Right ventricle myocardium inferior (tissue), 1 donor: ENCODE data around the gene CREB3L1. TPM values are rescaled to one million over a fixed set of nuclear protein-coding genes. Genes with fewer than 3 reads are reported as not detected.
"Not testable (repeated sequence)": the region's sequence is repeated elsewhere in the genome, so short reads cannot be mapped to it uniquely, and the experiment has no call there.

Experiments used
- ATAC-seq: fragments of 200-7000 bp; cut with Tn5 transposase; one replicate; pipeline ENCODE4 v1.9.1; 2020; ENCODE audit warnings: mild to moderate bottlenecking, moderate library complexity
- DNase-seq: peaks from one replicate; pipeline ENCODE4 v3.0.0; 2021; ENCODE audit errors: missing footprints
- intact Hi-C: fragments of 100-400 bp; cut with DNase I; formaldehyde crosslinking; loops from one replicate; pipeline ENCODE4 v1.11.0; 2022
- total RNA-seq: library from RNA; stranded (reverse); fragmentation: NEBNext Ultra II Directional; extraction: Animal tissue kit (Norgen Biotek cat#: 25700); gene quantifications from one replicate; pipeline ENCODE4 v1.2.1, GENCODE V29; 2021
- donor health status: DM: no; HTN: yes; CAD: no; lungs with severe emphysema.

The CREB3L1 gene
- total RNA-seq, 1 donor from 2014 or later, result 64.1 TPM

GRCh38 chr11:46290011-46290410, 12.5 kb downstream of the CREB3L1 start:
- DNase-seq (peak; percentile 59), ATAC-seq (no peak)
- intact Hi-C loops, result no loop called here

- ATAC-seq, result peak; percentile 63
- DNase-seq, result peak; percentile 89
- intact Hi-C loops, result no loop called here
These were observed 13.3 kb downstream of the CREB3L1 start for GRCh38 chr11:46290598-46291309.

DNA sequence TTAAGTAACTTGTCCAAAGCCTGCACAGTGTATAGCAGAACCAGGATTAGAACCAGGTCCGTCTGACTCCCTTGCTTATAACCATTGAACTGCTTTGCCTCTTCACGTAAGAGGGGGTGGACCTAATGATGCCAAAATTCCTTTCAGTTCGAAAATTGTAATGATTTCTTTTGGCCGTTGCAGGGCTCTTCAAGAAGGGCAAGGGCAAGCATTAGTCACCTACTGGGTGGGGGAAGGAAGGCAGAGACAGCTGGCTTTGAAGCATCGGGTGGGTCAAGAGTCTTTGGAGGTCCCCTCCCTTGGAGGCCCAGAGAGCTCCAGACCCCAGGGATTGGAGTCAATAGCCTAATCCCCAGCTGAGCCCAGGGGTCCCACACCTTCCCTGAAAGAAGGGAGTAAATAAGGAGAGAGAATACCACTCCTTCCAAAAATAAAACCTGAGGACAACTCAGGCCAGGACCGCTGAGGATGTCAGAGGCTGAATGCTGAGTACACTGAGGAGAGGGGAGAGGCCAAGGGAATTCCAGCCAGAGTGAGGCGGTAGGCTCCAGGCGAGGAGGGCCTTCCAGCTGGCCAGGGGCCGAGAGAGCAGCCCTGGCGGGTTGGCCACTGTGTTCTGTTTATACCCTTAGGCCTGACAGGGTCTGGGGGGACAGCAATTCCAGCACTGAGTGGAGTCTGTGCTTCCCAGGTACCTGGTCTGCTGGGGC, 14.1 kb downstream of the CREB3L1 start:
- DNase-seq (no peak), ATAC-seq (peak; percentile 49)
- intact Hi-C loops, result no loop called here

DNA sequence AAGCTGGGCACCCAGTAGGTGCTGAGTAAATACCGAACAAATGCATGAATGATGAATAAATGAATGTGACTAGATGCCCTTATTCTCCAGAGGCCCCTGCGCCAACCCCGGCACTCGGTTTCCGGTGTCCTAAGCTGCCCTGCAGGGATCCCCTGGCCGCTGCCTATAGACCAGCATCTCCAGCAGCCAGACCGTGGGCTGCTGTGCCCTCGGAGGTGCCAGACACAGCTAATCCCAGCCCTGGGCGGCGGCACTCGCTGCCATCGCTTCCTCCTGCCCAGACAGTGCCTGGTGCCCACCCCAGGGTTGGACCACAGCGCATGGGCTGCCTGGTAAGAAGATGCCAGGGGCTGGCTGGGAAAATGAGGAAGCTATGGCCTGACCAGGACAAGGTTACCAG, 15.6 kb downstream of the CREB3L1 start:
- DNase-seq, result no peak
- intact Hi-C loops, result no loop called here
- ATAC-seq, result no peak

GRCh38 chr11:46293641-46294103, 16.2 kb downstream of the CREB3L1 start:
- intact Hi-C loops, result no loop called here
- ATAC-seq, result no peak
- DNase-seq, result no peak

DNA sequence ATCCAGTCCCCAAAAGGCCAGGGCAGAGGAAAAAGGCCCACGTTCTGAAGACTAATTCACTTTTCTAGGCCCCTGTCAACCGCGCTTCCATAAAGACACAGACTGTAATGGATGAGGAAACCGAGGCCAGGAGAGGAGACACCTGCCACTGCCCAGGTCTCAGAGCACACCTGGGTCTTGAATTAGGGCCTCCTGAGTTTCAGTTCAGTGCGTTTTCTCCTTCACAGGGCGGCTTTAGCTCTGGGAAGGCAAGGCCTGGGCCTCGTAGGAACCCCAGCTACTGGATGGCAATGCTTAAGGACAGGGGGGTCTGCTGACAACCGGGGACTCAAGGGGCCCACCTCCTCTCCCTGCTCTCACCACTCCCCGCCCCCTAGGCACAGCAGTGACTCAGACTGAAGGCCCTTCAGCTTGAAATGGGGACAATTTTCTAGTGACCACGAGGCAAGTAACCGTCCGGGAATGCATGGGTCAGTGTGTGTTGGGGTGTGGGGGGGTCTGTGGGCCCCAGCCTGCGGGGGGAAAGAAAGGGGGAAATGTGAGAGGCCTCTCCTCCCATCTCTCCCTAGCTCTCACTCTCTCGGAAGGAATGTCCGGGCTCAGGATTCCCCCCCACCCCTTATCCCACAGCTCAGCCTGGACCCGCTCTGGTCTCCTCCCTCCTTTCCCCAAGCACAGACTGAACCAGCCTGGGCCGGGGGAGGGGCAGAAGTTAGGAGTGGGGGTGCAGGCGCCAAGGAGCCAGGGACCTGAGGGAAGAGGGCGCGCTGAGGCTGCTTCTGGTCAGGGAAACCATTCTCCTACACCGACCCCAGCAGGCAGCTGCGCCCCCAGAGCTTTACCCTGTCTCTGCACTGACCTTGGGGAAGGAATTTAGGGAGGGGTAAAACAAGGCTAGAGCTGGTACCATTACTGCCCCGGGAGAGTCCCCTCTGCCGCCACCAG, 17.2 kb downstream of the CREB3L1 start:
- intact Hi-C loops, result loop anchor here (5.0 kb wide), 1 partner anchor 52 kb away; no protein-coding TSS in a partner anchor
- DNase-seq (no peak), ATAC-seq (no peak)

DNA sequence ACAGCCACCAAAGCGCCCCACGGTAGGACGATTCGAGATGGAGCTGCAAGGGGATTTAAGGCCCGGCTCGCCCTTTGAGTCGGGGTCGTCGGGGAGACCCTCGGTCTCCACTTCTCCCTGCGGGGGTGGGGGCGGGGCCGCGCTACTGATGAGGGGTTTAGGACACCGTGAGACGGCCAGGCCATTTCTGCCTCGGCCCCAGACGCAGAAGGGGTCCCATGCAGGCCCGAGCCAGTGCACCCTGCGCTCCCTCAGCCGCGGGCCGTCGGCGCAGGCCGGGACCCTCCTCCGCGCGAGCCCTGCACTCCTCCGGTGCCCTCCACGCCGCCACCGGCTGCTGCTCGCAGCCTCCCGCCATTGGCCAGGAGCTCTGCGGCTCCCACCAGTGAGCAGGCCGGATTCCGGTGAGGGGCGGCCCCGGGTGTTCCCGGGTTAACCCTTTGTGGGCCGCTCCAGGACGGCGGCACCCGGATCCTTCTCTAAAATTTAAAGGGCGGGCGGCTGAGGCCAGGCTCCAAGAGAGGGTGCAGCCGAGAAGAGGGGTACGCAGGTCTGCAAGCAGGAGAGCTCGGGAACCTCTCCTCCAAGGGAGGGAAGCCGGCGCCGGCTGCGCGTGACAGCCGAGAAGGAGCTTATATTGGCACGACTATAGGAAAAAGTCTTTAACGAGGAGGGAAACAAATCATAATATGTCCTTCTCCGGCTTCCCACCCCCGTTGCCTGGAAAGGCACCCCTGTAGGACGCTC, 18.0 kb downstream of the CREB3L1 start:
- intact Hi-C loops, result loop anchor here (2.0 to 5.0 kb wide), 2 partner anchors 17 to 53 kb away; no protein-coding TSS in a partner anchor
- peak; percentile 87 for DNase-seq
- peak; percentile 89 for ATAC-seq

DNA sequence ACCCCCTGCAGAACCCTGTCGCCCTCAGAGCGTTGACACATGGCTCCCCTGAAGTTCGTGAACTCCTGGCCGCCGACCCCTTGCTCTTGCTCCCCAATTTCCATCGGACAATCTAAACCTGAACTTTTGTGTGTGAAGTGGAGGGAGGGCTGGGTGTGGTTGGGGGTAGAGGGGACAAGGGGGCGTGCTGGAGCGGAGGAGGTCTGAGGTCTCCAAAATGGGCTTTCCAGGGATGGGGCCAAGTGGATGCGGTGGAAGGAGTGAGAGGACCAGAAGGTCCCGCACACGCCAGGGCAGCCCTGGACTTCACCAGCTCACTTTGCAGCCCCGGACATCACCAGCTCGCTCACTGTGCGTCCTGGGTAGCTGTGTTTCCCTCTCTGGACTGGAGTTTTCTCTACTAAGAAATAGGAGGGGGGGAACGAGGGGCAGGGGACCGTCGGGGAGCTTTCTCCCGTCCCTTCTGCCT, 18.6 kb downstream of the CREB3L1 start:
- intact Hi-C loops, result loop anchor here (2.0 to 5.0 kb wide), 2 partner anchors 17 to 54 kb away; no protein-coding TSS in a partner anchor
- DNase-seq (no peak), ATAC-seq (no peak)

GRCh38 chr11:46296528-46297448, 19.3 kb downstream of the CREB3L1 start:
- intact Hi-C loops, result loop anchor here (2.0 to 5.0 kb wide), 2 partner anchors 18 to 54 kb away; no protein-coding TSS in a partner anchor
- peak; percentile 50 for ATAC-seq
- DNase-seq, result peak; percentile 80

- intact Hi-C loops, result loop anchor here (5.0 kb wide), 1 partner anchor 57 kb away; no protein-coding TSS in a partner anchor
- no peak for DNase-seq
These were observed 21.4 kb downstream of the CREB3L1 start for GRCh38 chr11:46298699-46299433.

GRCh38 chr11:46299451-46299961, 22.0 kb downstream of the CREB3L1 start:
- ATAC-seq, result no peak

More at GRCh38 chr11:46298699-46299433, 21.4 kb downstream of the CREB3L1 start:
- ATAC-seq, result no peak

GRCh38 chr11:46300270-46300669, 22.8 kb downstream of the CREB3L1 start:
- intact Hi-C loops, result no loop called here
- ATAC-seq (no peak), DNase-seq (no peak)

More at GRCh38 chr11:46299451-46299961, 22.0 kb downstream of the CREB3L1 start:
- intact Hi-C loops, result loop anchor here (5.0 kb wide), 1 partner anchor 57 kb away; no protein-coding TSS in a partner anchor
- DNase-seq, result no peak

DNA sequence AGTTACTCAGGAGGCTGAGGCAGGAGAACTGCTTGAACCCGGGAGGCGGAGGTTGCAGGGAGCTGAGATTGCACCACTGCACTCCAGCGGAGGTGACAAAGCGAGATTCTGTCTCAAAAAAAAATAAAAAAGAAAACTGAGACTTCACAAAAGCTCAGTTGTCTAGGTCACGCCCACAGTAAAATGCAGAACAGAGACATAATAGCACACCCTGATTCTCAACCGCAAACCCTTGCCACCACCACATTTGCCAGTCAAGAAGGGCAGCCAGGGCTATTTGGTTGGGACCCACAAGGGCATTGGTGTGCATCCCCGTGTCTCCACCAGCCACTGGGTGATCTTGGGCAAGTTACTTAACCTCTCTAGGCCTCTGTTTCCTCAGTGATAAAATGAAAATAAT, 25.4 kb downstream of the CREB3L1 start:
- ATAC-seq, result no peak
- no peak for DNase-seq
- intact Hi-C loops, result no loop called here

DNA sequence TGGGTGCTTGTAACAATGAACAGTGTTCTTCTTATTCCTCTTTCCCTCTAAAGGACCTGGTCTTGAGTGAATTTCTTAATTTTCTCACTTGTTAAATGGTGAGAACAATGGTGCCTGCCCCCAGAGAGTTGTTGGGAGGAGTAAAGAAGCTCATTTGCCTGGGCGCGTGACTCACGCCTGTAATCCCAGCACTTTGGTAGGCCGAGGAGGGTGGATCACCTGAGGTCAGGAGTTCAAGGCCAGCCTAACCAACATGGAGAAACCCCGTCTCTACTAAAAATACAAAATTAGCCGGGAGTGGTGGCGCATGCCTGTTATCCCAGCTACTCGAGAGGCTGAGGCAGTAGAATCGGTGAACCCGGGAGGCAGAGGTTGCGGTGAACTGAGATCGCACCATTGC, 26.6 kb downstream of the CREB3L1 start:
- ATAC-seq, DNase-seq, intact Hi-C loops: not testable (repeated sequence)

GRCh38 chr11:46304605-46305179, 27.2 kb downstream of the CREB3L1 start:
- ATAC-seq (no peak), DNase-seq (no peak)
- intact Hi-C loops, result no loop called here

DNA sequence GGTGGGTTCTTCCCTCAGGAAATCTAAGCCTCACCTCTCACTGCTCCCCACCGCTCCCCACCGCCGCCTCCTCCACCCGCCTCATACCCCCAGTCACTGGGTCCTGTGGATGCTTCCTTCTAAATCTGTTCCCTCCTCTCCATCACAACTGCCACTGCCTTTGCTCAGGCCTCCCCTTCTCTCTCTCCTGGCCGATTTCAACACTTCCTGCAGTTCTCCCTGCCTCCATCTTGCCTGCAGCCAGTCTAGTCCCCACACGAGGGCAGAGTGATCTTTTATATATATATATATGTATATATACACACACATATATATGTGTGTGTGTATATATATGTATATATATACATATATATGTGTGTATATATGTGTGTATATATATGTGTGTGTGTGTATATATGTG, 27.8 kb downstream of the CREB3L1 start:
- DNase-seq (no peak), ATAC-seq (no peak)
- intact Hi-C loops, result no loop called here
